Measurements from ENCODE around the gene COMTD1. TPM values are rescaled to one million over a fixed set of nuclear protein-coding genes. Genes with fewer than 3 reads are reported as not detected.

The COMTD1 gene
- total and polyA plus RNA-seq, 2 of the 13 experiments (the other 11 are each of a cell fraction or from before 2014, with no cell fraction given), result 11.8 to 18.4 TPM

GRCh38 chr10:75209921-75210281, 25.9 kb downstream of the COMTD1 start:
- Histone ChIP-seq H4K20me1 (ENCODE audit: insufficient read depth, low read length) (peaks cover 11% of the 10 kb centered on the region), H3K4me1 (ENCODE audit: insufficient read depth, low read length) (peaks cover 65% of the 10 kb centered on the region), H3K36me3 (replicated peaks in 1 of 2; ENCODE audit: control insufficient read depth in 1 of 2, insufficient read depth in 2 of 2, low read length in 2 of 2) (peaks cover 0 to 24% of the 10 kb centered on the region in 2 experiments; a peak in 4 of 5 replicates), H3K9me3 (ENCODE audit: low read length) (no peaks in the 10 kb centered on the region), H3K79me2 (ENCODE audit: insufficient read depth, low read length) (peaks cover 39% of the 10 kb centered on the region), H3K9ac (ENCODE audit: insufficient read depth, low read depth, low read length) (peak overlapping the region; percentile 96), H3K4me2 (ENCODE audit: low read depth, low read length) (peak overlapping the region; percentile 88), H3K27ac (ENCODE audit: extremely low read length, insufficient read depth, low read length) (peak overlapping the region; percentile 91), H3K4me3 (replicated peaks in 1 of 3; ENCODE audit: insufficient read depth in 1 of 3, low read depth in 2 of 3, low read length in 3 of 3) (peak overlapping the region; percentile 80 to 91 (median 90)), H3K27me3 (ENCODE audit: control insufficient read depth in 1 of 2, insufficient read depth in 2 of 2, low read length in 2 of 2) (no peaks in the 10 kb centered on the region; a peak in 1 of 5 replicates), H2AFZ (ENCODE audit: low read length) (no peak overlapping the region)
- intact Hi-C loops (cut with micrococcal nuclease; ENCODE audit: unreplicated experiment), result loop anchor here (2.0 kb wide), 1 partner anchor 15 kb away; no protein-coding TSS in a partner anchor
- POLR2A ChIA-PET, result interaction anchor here (0.6 to 4.8 kb wide), 13 partner anchors 10 to 932 kb away, joined by 3 to 55 read pairs (median 8); partner anchors contain the start of genes COMTD1 and SAMD8
- BruUV-seq (replicated peaks), result TSS peak; percentile 94
- DNase-seq (ENCODE audit: low spot score), result no peak
- WGBS (ENCODE audit: low lambda C conversion rate), result 14% methylated on average over 12 of the region's 19 CpGs
- CTCF ChIA-PET (ENCODE audit: low intra/inter-chr PET ratio, low total read pairs), result no interaction called here
- in situ Hi-C loops (cut with HindIII; ENCODE audit: extremely low pct_ligation_motif_present, low pct_unique_long_range_greater_than_20kb), result no loop called here
- no peak for FAIRE-seq
- ATAC-seq, result peak; percentile 50
- TF ChIP-seq ZBTB26 (CRISPR knock-in tag; IDR thresholded peaks at IDR 0.05; ENCODE audit: borderline replicate concordance), result no peak
- TF ChIP-seq POLR2AphosphoS2 (IDR thresholded peaks at IDR 0.05; ENCODE audit: low read depth, low read length), result no peak
- no peak for TF ChIP-seq KDM3A (CRISPR knock-in tag; IDR thresholded peaks at IDR 0.05; ENCODE audit: low read depth)
- no peak for TF ChIP-seq LCORL (IDR thresholded peaks at IDR 0.05)
- peak; percentile 40 for TF ChIP-seq LCORL (CRISPR knock-in tag; IDR thresholded peaks at IDR 0.05)
- TF ChIP-seq ZNF12 (CRISPR knock-in tag; IDR thresholded peaks at IDR 0.05), result no peak
- no peak for TF ChIP-seq KIAA2018 (CRISPR knock-in tag; IDR thresholded peaks at IDR 0.05; ENCODE audit: borderline replicate concordance)
- no peak for TF ChIP-seq FOXA1 (IDR thresholded peaks at IDR 0.05)
- TF ChIP-seq FOXA1 (CRISPR knock-in tag; IDR thresholded peaks at IDR 0.05), result 0 out of 2 replicates have a peak, but pooled peaks have one; percentile 0
- no peak for TF ChIP-seq NCOR1 (IDR thresholded peaks at IDR 0.05; ENCODE audit: borderline replicate concordance, low read length)
- TF ChIP-seq HIC2 (CRISPR knock-in tag; IDR thresholded peaks at IDR 0.05; ENCODE audit: low read depth), result 0 out of 2 replicates have a peak, but pooled peaks have one; percentile 5
- no peak for TF ChIP-seq ZNF121 (CRISPR knock-in tag; IDR thresholded peaks at IDR 0.05)
- TF ChIP-seq NFKB2 (CRISPR knock-in tag; IDR thresholded peaks at IDR 0.05; ENCODE audit: borderline replicate concordance), result 0 out of 2 replicates have a peak, but pooled peaks have one; percentile 34
- peak; percentile 42; the same call in 1 of the 2 replicates for TF ChIP-seq MEIS2 (CRISPR knock-in tag; IDR thresholded peaks at IDR 0.05)
- TF ChIP-seq ZNF781 (CRISPR knock-in tag; IDR thresholded peaks at IDR 0.05; ENCODE audit: borderline replicate concordance, not compliant biosample characterization), result peak; percentile 7
